Loucy (cell line): ENCODE results near the gene GAB2.

Experiments
- CTCF ChIP-seq: fragments of 200-600 bp; sonication (generic); conservative IDR thresholded peaks from 2 replicates; pipeline ENCODE4 v1.5.1; 2014; ENCODE audit warnings: mild to moderate bottlenecking, antibody characterized with exemption, low read length
- EZH2phosphoT487 ChIP-seq: fragments of 200-600 bp; IDR thresholded peaks from 2 replicates; pipeline ENCODE4 v1.6.1; 2018; ENCODE audit warnings: antibody characterized with exemption, mild to moderate bottlenecking, moderate library complexity, borderline replicate concordance

- no peak for TF ChIP-seq CTCF
- no peak for TF ChIP-seq EZH2phosphoT487
Observed at GRCh38 chr11:78392854-78393253, 24.8 kb downstream of the GAB2 start.
